T1000 (cell line): ENCODE results near the gene EFNB2.
A peak's percentile ranks its signal among the peaks of the same experiment; 100 is the strongest.

ENCODE experiments used
- DNase-seq: peaks from one replicate; lab custom pipeline; 2025; ENCODE audit warnings: mixed read lengths; lab: John Stamatoyannopoulos, UW

The EFNB2 gene

DNA sequence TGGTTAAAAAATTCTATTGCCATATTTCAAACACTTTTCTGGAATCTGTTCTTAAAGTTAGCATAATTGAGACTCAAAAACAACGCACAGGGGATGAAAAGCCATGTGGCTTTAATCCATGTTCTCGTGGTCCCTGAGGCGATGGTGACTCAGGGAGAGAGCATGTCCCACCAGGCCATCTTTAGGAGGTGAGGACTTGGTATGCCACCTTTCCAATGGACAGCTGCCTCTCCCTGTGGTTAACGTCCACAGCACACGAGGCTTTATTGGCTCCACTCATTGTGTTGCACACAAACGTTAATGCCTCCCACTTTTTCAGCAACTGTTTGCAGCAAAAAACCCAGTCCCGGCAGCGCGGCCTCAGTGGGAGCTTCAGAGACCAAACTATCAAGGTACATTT, 51.4 kb downstream of the EFNB2 start:
- DNase-seq = no peak

DNA sequence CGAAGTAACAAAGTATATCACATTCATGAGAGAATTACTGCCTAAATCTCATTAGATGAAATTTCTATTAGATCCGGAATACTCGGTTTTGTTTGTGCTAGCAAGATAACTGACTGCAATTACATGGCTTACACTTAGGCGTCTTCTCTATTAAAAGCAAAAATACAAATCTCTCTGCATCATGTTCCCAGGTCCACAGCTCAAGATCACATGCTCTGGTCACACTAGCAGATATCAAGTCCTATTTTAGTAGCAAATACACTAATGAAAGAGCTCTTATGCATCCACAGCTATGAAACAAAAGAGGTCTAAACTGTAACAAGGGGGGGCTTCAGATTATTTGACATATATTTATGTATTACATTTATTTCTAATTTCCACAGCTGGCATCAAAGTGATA, 53.5 kb downstream of the EFNB2 start:
- no peak for DNase-seq

DNA sequence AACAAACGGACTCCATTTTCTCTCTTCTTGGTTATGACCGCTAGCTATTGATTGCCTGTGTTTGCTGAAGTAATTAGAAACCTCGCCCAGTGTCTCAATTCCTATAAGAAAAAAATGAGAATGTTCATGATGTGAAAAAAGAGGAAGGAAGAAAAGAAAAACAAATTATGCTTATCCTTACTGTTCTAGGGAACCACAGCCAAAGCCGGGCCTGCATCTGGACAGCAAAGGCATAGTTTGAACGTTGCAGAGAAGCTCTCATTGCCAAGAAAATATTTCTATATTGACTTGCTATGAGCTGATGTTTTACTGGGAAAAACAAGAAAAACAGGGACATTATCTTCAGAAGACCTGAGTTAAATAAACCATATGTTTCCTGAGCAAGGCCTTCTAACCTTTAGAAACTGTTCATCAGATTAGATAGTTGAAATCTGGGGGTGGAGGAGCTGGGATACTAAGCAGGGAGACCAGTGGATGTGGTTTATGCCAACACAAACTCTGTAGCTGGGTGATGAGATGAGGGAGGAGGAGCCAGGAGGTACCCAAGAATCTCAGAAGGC, 55.0 kb downstream of the EFNB2 start:
- no peak for DNase-seq

DNA sequence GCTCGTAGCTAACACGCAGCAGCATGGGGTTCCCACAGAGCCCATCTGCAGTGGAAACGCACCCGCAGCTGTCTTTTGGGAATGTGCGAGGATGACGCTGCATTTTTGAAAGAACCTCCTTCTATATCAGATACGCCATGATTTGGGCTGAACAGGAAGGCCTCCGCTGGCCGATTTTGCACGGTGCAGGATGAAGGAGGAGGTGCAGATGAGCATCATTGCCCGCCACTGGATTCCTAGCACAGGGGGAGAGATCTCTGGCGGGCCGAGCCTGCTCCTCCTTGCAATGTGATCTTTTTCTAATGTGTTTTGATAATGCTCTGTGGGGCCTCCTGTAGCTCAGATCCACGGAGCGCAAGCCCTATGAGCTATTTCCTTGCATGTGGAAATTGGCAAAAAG, 55.5 kb downstream of the EFNB2 start:
- DNase-seq = no peak

DNA sequence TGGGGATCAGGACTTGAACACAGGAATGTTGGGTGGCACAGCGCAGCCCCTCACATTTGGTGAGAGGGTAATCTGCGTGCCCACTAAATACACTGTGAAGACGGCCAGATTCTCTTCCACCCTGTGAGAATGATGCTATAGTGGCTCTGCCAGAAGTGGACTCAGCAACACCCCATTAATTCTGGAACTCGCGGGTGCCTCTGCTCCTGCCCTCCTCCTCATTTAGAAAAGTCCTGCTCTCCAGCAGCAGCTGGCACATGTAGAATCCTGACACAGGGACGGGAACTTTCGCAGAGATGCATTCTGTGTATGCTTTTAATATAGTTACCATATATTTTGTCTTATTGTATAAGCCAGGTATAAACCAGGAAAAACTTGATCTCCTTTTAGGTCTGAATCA, 57.3 kb downstream of the EFNB2 start:
- no peak for DNase-seq

DNA sequence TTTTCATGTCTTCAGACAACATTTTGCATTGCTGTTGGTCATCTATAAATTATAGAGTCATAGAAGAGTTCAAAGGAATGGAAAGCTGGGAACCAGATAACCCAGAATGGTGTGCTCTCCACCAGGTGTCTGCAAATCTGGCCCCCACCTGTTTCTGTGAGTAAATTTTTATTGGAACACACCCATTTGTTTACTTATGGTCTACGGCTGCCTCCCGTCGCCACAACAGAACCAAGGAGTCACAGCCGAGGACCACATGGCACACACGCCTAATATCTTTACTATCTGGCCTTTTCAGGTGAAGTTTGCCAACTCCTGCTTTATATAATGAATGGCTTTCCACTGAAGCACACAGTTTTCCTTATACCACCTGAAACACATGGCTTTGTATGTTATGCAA, 58.2 kb downstream of the EFNB2 start:
- no peak for DNase-seq

DNA sequence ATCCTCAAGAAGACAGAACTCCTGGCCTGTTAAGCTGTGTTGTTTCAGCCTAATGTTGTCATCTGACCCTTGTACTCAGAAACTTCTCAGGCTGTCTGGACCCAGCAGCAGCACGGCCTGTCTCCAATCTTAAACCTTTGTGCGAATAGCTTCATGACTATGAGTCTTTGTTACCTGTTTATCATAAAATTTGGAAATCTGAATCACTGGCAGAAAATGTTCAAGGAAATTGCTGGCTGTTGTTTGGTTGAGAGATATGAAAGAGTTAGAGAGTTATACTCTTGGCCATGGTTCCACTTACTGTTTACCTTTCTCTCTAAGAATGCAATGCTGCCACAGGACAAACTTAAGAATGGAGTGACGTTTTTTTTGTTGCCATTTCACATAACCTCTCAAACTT, 59.6 kb downstream of the EFNB2 start:
- DNase-seq = no peak

DNA sequence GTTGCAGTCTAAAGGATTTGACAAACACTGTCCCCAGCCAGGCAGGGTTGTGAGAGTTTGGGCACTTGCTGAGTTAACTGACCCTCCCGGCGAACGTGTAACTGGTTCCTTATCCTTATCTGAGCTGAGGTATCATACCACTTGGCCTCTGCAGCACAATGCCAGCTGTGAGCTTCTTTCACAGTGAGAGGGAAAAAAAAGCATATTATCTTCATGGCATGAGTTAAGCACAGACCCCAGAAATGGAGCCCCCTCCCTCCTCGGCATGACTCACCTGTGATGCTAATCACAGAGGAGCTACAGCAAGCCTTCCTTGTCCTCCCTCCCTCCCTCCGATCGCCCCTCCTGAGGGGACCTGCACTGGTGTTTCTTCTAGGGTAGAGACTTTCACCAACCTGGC, 60.5 kb downstream of the EFNB2 start:
- no peak for DNase-seq

DNA sequence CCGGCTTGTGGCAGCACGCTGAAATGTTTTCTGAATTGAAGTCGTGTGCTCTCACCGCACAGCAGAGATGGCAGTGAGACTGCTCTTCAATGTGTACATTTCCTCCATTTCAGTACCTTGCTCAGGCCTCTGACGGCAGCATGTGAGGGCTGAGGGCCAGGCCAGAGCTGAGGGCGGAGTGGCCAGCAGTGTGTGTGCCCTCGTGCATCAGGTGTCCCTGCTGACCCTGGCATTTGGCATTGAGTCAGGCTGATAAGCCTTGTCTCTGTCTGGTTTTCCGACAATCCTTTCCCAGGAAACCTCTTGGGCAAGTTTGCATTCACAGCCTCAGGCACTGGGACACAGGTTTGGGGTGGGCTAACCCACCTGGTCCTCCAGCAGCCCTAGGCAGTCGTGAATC, 62.3 kb downstream of the EFNB2 start:
- no peak for DNase-seq

DNA sequence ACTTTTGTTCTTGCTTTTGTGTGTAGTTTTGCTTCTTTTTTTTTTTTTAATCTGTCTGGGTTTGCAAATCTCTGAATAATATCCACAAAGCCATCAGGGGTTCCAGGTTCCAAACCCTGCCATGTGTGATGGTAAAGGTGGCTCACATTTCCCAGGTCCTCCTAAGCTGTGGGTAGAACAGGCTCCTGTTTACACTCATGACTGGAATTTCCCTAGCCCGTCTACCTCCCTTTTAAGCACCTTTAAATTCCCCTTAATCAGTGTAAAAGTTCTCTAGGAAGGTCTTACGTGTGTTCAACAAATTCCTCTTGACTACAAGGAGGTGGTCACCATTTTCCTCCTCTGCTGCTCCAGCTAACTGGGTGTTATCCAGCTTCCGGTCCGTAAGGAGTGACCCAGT, 62.8 kb downstream of the EFNB2 start:
- no peak for DNase-seq

DNA sequence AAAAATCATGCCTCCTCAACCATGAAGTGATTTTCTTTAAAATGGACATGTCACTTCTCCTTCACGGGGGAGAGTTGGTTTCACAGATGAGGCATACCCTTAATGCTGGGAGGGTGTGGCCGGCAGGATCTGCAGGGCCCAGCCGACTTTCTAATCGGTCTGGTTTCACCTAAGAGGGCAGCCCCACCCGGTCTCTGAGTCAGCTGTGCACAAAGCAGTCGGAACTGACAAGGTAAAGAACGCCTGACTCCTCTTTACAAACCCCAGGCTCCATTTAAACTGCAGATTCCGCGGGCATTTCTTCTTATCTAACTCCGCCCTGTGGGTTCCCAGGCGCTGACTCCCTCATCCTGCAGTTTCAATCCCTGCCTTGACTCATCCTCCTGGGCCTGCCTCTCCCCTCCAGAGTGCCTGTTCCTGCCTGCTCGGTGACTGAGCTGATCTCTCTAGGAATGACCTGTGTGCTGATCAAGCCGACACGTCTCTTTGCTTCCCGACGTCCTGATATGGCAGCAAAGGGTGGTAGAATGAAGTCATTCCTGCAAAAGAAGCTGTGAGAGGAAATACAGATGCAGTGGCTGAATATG, 63.4 kb downstream of the EFNB2 start:
- DNase-seq = peak; percentile 39

DNA sequence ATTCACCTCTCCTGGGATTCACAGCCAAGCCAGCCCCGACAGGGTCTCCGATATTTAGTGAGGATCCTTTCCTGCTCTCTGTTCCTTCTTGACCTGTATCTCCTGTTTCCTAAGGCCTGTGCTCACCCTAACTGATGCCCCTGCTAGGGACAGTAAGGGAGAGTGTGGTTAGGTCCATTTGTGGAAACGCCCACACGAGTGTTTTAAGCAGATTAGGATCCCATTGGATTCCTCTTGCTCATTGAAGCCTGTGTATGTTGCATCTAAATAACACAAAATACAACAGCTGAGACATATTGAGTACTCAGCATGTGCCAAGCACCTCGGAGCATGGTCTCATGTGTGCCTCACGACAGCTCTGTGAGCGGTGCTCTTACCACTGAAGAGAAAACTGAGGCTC, 64.9 kb downstream of the EFNB2 start:
- DNase-seq = no peak

DNA sequence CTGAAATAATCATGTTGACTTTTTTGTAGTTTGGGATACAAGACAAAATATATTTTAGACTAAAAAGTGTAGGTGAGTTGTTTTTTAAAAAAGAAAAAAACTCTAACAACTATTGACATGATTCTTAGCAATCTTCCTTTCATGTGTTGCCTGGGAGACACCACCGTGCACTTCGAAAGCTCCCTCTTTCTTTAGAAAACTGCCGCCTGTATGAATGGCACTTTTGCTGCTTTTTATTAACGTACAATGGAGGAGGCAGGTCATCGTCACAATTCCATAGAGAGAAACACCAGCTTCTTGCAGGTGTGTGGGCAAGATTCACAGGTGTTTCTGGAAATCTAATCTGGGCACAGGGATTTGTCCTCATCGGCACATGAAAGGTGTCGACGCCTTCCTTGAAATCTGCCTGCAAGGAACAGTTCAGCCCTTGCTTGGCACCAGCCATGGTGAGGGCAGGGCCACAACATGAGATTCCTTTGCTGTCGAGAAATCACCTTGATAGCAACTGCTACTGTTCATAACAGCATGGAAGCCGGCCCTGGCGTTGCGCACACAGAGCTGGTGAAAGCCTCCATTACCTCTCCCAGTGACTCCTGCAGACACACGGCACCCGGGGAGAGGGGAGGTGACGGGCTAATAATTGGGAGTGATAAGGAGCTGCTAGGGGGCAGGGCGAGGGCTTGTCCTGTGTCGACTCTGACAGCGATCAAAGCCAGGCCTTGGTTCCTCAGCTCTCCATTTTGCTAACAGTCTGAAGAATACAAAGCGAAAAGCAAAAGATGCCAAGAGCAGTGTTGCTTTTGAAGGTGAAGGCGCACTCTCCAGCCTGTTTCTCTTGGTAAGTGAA, 66.5 kb downstream of the EFNB2 start:
- DNase-seq = no peak

DNA sequence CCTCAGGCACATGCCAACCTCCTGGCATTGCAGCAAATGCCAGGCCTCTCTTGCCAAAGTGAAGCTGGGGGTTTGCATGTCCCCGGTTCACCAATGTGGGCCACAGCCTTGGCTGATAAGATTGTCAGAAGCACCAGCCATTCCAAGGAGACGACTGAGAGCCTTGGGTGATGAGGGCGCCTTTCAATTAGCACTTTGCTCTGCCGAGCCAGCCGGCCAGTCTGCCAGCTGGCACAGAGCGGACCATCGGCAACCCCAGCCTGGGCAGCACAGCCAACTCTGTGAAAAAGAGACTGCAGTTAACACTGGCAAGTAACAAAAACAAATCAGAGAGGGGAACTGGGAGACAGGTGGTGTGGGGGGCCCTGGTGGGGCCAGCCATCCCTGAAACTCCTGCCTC, 67.3 kb downstream of the EFNB2 start:
- no peak for DNase-seq

DNA sequence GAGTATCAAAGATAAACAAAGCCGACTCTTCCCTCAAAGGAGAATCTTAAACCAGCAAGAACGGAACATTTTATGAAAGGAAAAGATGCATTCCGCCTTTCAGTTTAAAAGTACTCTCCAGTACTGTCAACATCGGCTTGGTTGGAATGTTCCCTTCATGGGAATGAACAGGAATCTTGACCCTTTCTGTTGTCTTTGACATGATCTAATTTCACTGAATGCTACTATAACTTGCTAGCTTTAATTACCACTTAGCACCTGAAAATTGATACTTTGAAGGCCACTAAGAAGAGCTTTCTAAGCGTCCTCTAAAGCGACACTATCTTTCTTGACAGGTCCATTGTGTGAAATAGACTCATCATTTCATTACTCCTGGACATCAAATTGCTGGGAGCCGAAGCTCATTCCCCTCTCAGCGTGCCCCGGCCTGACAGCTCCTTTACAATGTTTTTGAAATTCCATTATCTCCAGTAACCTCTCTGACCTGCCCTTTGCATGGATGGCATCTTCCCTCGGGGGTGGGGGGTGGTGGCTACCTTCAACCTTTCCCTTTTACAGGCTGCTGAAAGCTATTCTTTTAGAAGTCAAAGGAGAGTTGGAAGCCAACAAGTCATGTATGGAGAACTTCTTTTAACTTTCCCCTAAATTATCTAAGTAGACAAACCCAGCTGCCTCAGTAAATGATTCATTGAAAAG, 67.9 kb downstream of the EFNB2 start:
- no peak for DNase-seq

DNA sequence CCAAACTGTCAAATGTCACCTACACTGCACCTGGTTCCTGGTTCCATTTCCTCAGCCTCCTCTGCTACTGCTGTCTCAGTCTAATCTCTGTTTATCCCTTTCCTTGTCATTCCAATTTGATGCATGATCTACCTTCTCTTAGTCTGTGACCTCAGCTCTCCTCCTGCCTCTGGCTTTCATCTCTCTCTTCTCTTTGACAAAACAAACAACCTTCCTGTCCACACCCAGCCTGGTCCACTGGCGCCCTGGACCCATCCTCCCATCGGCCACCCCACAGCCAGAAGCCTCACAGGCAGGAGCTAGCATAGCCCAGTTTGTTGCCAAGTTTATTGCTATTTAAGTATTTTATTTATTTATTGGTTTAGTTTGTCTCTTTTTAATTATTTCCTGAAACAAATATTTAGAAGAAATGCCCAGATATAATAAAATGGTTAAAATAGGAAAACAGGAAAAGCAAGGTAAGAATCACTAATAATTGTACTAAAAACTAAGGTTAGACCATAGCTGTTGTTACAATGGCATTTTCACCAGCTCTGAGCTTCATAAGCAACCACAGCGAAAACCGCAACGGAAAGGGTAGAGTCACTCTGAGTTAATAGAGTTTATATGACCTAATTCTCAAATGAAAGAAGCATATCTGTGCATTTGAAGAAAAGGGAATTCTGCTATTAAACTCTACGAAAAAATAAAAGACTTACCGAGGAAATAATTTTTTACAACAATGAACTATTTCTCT, 68.6 kb downstream of the EFNB2 start:
- DNase-seq = no peak

DNA sequence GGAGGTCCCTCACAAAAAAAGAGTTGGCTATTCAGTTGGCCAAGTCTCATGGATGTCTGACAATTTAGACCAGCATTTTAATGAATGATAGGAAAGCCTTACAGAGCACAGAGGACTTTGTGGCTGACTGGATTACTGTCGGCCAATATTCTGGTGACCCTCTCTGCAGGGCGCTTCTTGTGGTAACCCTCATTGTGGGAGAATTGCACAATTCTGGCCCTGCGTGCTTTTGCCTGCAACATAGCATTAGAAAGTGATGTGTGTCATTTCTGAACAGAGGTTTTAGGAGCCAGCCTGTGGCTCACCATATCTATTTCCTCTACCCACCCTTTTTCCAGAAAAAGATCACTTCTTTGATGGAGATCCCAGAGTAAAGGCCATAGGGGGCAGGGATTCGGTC, 71.4 kb downstream of the EFNB2 start:
- no peak for DNase-seq

DNA sequence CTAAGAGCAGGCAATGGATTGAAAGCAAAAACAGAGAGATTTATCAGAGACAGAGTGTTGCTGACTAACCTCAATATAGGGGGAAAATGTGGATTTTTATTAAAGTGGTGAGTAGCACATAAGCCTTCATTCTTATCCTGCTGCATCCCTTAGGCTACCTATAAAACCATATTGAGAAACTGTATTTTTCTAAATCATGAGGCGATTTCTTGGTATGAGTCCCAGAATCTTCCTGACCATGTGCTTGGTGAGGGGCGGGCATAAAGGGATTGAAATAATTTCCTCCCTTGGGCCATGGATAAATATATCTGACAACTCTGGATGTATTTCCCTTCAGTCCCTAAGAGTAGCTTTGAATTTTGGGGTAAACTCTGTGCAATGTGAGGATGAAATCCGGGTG, 72.8 kb downstream of the EFNB2 start:
- no peak for DNase-seq

DNA sequence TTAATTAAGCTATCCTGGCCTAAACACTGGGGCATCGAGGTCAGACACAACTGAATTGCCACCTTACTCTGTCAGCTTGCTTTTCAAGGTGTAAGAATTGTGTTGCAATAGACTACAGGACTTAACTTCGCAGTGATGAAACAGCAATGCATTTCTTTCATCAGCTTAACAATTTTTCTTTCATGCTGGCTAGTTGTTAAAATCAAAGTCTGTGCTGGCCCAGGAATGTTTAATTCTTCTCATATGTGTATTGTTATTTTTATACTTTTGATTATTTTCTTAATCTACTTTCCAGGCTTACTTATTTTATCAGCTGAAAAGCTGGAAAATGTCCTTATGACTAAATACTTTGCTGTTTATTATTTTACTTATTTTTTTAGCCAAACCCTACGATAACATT, 79.7 kb downstream of the EFNB2 start:
- no peak for DNase-seq

DNA sequence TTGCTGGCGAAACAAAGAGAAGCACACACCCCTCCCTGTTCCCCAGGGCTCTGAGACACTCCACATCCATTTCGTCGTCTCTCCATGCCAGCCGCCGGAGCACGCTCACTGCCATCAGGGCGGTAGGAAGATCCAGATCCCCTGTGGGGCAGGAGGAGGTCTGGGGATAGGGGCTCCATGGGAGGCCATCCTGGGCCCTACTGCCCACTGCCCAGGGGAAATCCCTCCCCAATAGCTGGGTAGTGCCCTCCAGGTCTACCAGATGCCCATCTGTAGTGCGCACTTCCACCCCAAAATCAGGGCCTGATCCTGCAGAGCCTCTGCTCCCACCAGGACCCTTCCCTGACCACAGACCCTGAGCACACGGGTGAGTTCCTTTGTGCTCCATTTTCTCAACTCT, 80.3 kb downstream of the EFNB2 start:
- no peak for DNase-seq

DNA sequence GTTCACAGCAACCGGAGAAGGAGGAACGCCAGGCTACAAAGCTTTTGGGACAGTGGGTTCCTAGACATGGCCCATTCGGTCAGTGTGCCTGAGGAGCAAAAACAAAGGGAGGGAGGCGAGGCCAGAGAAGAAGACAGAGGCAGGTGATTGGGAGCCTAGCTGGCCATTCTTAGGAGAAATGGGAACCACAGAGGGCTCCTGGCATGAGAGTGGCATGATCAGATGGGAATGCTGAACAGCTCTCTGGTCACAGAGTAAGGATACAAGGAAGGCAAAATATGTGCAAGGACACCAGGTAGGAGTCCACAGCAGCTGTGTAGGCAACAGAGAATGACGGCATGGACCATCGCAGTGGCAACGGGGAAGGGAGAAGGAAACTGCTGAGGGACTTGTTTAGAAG, 82.4 kb downstream of the EFNB2 start:
- no peak for DNase-seq

DNA sequence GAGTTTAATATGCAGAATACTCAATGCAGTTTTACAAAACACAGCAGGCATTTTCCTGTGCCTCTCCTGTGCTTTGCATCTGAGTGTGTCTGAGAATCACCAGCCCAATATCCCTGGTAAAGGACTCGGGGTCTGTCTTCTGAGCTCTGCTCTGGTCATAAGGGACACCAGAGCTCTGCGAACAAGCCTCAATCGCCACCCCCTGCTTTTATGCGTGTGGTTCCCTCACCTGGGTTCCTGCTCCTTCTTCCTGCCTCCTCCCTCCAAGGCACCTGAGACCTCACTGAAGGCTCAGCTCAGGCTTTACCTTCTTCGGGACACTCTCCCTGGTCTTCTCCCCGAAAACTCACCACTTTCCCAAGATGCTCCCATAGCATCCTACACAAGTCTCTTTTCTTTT, 84.5 kb downstream of the EFNB2 start:
- DNase-seq = no peak
